Breast epithelium (tissue), 3 donors: ENCODE measurements around the gene TNFRSF25.

Experiments used
- CTCF ChIP-seq, 3 donors: fragments of 450-650 bp; IDR thresholded peaks; one replicate each; pipeline ENCODE4 v1.5.1; 2016 to 2017; ENCODE audit warnings: antibody characterized with exemption in 3 of 3, mild to moderate bottlenecking in 3 of 3, moderate library complexity in 3 of 3
- POLR2A ChIP-seq: fragments of 450-650 bp; IDR thresholded peaks from one replicate; pipeline ENCODE4 v1.6.1; 2016; ENCODE audit warnings: antibody characterized with exemption, mild to moderate bottlenecking, moderate library complexity

DNA sequence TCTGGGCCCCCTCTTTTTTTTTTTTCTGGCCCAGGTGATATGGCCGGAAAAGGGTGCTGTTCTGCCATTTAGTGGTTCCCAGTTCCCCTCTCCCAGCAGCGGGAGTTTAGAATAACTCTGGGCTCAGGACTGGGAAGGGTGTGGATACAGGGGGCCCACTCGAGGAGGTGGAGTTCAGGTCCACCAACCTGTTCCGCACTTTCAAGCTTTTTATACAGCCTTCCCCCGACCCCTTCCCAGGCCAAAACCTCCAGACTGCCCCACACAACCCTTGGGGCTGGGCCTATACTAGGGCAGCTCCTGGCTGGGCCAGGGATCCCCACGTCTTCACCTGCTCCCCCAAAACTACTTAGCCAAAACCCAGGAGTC lies 25.1 kb upstream of the TNFRSF25 start:
- TF ChIP-seq CTCF (IDR thresholded peaks at IDR 0.05) (no peak), POLR2A (no peak)
